Transverse colon (tissue), 4 donors: ENCODE results near the gene INKA2.

Experiments used
- POLR2AphosphoS5 ChIP-seq, 3 donors: sonication (generic); formaldehyde crosslinking; IDR thresholded peaks; one replicate each; pipeline ENCODE4 v1.6.1; 2016; ENCODE audit warnings: antibody characterized with exemption in 3 of 3
- TF ChIP-seq, protein P1 (sequence below), 5 experiments: fragments of 200-600 bp in 3 of 5; fragments of 450-650 bp in 2 of 5; sonication (generic) in 3 of 5; IDR thresholded peaks; 1 replicate in 2 of 5; 2 replicates in 3 of 5; pipeline ENCODE4 v1.5.1; 2016 to 2017; ENCODE audit warnings: antibody characterized with exemption in 5 of 5, inconsistent platforms in 3 of 5, mild to moderate bottlenecking in 2 of 5, moderate library complexity in 1 of 5

GRCh38 chr1:111768023-111768422 lies 28.8 kb upstream of the INKA2 start:
- TF ChIP-seq, protein P1, sequence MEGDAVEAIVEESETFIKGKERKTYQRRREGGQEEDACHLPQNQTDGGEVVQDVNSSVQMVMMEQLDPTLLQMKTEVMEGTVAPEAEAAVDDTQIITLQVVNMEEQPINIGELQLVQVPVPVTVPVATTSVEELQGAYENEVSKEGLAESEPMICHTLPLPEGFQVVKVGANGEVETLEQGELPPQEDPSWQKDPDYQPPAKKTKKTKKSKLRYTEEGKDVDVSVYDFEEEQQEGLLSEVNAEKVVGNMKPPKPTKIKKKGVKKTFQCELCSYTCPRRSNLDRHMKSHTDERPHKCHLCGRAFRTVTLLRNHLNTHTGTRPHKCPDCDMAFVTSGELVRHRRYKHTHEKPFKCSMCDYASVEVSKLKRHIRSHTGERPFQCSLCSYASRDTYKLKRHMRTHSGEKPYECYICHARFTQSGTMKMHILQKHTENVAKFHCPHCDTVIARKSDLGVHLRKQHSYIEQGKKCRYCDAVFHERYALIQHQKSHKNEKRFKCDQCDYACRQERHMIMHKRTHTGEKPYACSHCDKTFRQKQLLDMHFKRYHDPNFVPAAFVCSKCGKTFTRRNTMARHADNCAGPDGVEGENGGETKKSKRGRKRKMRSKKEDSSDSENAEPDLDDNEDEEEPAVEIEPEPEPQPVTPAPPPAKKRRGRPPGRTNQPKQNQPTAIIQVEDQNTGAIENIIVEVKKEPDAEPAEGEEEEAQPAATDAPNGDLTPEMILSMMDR (IDR thresholded peaks at IDR 0.05), result no peak
- TF ChIP-seq POLR2AphosphoS5 (IDR thresholded peaks at IDR 0.05), result no peak
